Smooth muscle cell (in vitro differentiated cells): ENCODE data around the gene CYP19A1. TPM values are rescaled to one million over a fixed set of nuclear protein-coding genes. Genes with fewer than 3 reads are reported as not detected.
A peak's percentile ranks its signal among the peaks of the same experiment; 100 is the strongest.

Source experiments
- DNase-seq: peaks from one replicate; lab custom pipeline; 2025; ENCODE audit not compliant: unreplicated experiment; lab: John Stamatoyannopoulos, UW
- H2AFZ ChIP-seq: fragments of 200-600 bp; sonication (generic); 2 replicates; pipeline ENCODE4 v1.6.0; 2016; ENCODE audit warnings: antibody characterized with exemption, low read depth, mild to moderate bottlenecking
- H3F3A ChIP-seq: fragments of 200-600 bp; sonication (generic); 2 replicates; pipeline ENCODE4 v1.6.0; 2017; ENCODE audit warnings: antibody characterized with exemption, low read depth
- H3K27ac ChIP-seq: fragments of 200-600 bp; sonication (generic); 2 replicates; pipeline ENCODE4 v1.5.1; 2016; ENCODE audit warnings: low read depth, mild to moderate bottlenecking
- H3K27me3 ChIP-seq: fragments of 200-600 bp; sonication (generic); 2 replicates; pipeline ENCODE4 v1.6.1; 2016; ENCODE audit warnings: low read depth, mild to moderate bottlenecking
- H3K36me3 ChIP-seq: fragments of 200-600 bp; sonication (generic); 2 replicates; pipeline ENCODE4 v1.5.1; 2016; ENCODE audit warnings: low read depth
- H3K4me1 ChIP-seq: fragments of 200-600 bp; sonication (generic); 2 replicates; pipeline ENCODE4 v1.5.1; 2016; ENCODE audit warnings: low read depth
- H3K4me2 ChIP-seq: fragments of 200-600 bp; sonication (generic); 2 replicates; pipeline ENCODE4 v1.6.0; 2016; ENCODE audit warnings: mild to moderate bottlenecking
- H3K4me3 ChIP-seq: fragments of 200-600 bp; sonication (generic); 2 replicates; pipeline ENCODE4 v1.5.1; 2016; ENCODE audit warnings: mild to moderate bottlenecking
- H3K79me2 ChIP-seq: fragments of 200-600 bp; sonication (generic); 2 replicates; pipeline ENCODE4 v1.6.0; 2016; ENCODE audit warnings: low read depth, mild to moderate bottlenecking
- H3K9ac ChIP-seq: fragments of 200-600 bp; sonication (generic); 2 replicates; pipeline ENCODE4 v1.6.0; 2016; ENCODE audit warnings: low read depth
- H3K9me3 ChIP-seq: fragments of 200-600 bp; sonication (generic); replicated peaks from 2 replicates; pipeline ENCODE4 v1.5.1; 2016; ENCODE audit warnings: low read depth
- H4K20me1 ChIP-seq: fragments of 200-600 bp; sonication (generic); 2 replicates; pipeline ENCODE4 v1.6.0; 2016; ENCODE audit warnings: low read depth
- CTCF ChIP-seq: fragments of 200-600 bp; sonication (generic); IDR thresholded peaks from 2 replicates; pipeline ENCODE4 v1.5.1; 2017; ENCODE audit warnings: borderline replicate concordance, mild to moderate bottlenecking, antibody characterized with exemption; ENCODE audit not compliant: insufficient read depth, poor library complexity, severe bottlenecking
- WGBS: methylation state at CpG from one replicate; pipeline ENCODE4 v1.1.7; 2016; ENCODE audit warnings: low lambda C conversion rate; 5-methylcytosine and 5-hydroxymethylcytosine counted together
- polyA plus RNA-seq: library from polyadenylated mRNA; unstranded; fragments of >200 nt; fragmentation: Nextera tagmentation; extraction: Ambion mirVana; gene quantifications from 2 replicates; pipeline ENCODE4 v1.2.1, GENCODE V29; 2016
- total RNA-seq: library from RNA; depleted of rRNA; stranded (reverse); fragments of >200 nt; gene quantifications from 2 replicates; pipeline ENCODE4 v1.2.3, GENCODE V29; 2014

CYP19A1 gene
- total and polyA plus RNA-seq, 2 experiments from 2014 or later: not detected

- 100% methylated on average over 1 of the region's 1 CpG for WGBS
- Histone ChIP-seq H3K79me2 (no peaks in the 10 kb centered on the region), H3K36me3 (no peaks in the 10 kb centered on the region), H3K27ac (no peak overlapping the region), H3K4me3 (no peak overlapping the region), H2AFZ (no peak overlapping the region), H3K9me3 (no peaks in the 10 kb centered on the region), H3K4me2 (no peak overlapping the region), H4K20me1 (no peaks in the 10 kb centered on the region), H3F3A (no peaks in the 10 kb centered on the region), H3K9ac (no peak overlapping the region), H3K4me1 (peaks cover 7% of the 10 kb centered on the region), H3K27me3 (no peaks in the 10 kb centered on the region)
- no peak for TF ChIP-seq CTCF
- no peak for DNase-seq
These were observed 92.8 kb downstream of the CYP19A1 start for GRCh38 chr15:51245628-51246027.

GRCh38 chr15:51244423-51244869 lies 94.0 kb downstream of the CYP19A1 start:
- peaks cover 15% of the 10 kb centered on the region for H3K4me1 ChIP-seq
- no peaks in the 10 kb centered on the region for H3K36me3 ChIP-seq
- no peaks in the 10 kb centered on the region for H3K27me3 ChIP-seq
- H3K9ac ChIP-seq: no peak overlapping the region
- WGBS: 82% methylated on average over 2 of the region's 2 CpGs
- no peak overlapping the region for H3K27ac ChIP-seq
- H4K20me1 ChIP-seq: no peaks in the 10 kb centered on the region
- no peaks in the 10 kb centered on the region for H3F3A ChIP-seq
- no peak for DNase-seq
- TF ChIP-seq CTCF: no peak
- no peak overlapping the region for H3K4me3 ChIP-seq
- no peak overlapping the region for H3K4me2 ChIP-seq
- no peaks in the 10 kb centered on the region for H3K79me2 ChIP-seq
- peak overlapping the region; percentile 18 for H2AFZ ChIP-seq
- H3K9me3 ChIP-seq: no peaks in the 10 kb centered on the region

DNA sequence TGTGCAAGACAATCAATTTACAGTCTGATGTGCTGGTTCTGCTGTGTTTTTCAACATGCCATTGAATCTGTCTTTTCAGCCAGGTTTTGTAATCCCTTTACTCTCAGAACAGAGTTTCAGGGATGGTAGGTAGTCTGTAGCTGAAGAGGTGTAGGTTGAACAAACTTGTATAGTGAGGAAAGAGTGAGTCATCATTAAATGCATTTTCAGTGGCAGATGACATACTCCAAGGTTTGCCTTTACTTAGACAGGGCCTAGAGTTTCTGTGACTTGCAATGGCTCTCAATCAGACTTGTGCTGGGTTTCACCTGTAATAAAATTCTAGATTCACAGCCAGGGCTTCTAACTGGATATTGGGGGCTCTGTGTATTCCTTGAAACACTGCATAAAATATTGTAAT lies 94.6 kb downstream of the CYP19A1 start:
- H3K36me3 ChIP-seq: no peaks in the 10 kb centered on the region
- no peak overlapping the region for H3K4me3 ChIP-seq
- H3K79me2 ChIP-seq: no peaks in the 10 kb centered on the region
- H3K27me3 ChIP-seq: no peaks in the 10 kb centered on the region
- no peak overlapping the region for H2AFZ ChIP-seq
- no peaks in the 10 kb centered on the region for H4K20me1 ChIP-seq
- H3K4me1 ChIP-seq: peaks cover 15% of the 10 kb centered on the region
- H3K9me3 ChIP-seq: no peaks in the 10 kb centered on the region
- H3K27ac ChIP-seq: peak overlapping the region; percentile 17
- no peak for TF ChIP-seq CTCF
- no peaks in the 10 kb centered on the region for H3F3A ChIP-seq
- DNase-seq: no peak
- H3K4me2 ChIP-seq: no peak overlapping the region
- H3K9ac ChIP-seq: no peak overlapping the region

- Histone ChIP-seq H3K27me3 (no peaks in the 10 kb centered on the region), H3K36me3 (no peaks in the 10 kb centered on the region), H3K4me1 (peaks cover 24% of the 10 kb centered on the region), H3K4me3 (no peak overlapping the region), H3K79me2 (no peaks in the 10 kb centered on the region), H3K27ac (no peak overlapping the region), H3F3A (no peaks in the 10 kb centered on the region), H3K9ac (no peak overlapping the region), H3K9me3 (no peaks in the 10 kb centered on the region), H4K20me1 (no peaks in the 10 kb centered on the region), H3K4me2 (peak overlapping the region; percentile 6), H2AFZ (no peak overlapping the region)
- TF ChIP-seq CTCF: no peak
- DNase-seq: no peak
- 25% methylated on average over 3 of the region's 4 CpGs for WGBS
These were observed 98.3 kb downstream of the CYP19A1 start for GRCh38 chr15:51240066-51240465.
